ENCODE measurements around the gene ATCAY.
"Not testable (repeated sequence)": the region's sequence is repeated elsewhere in the genome, so short reads cannot be mapped to it uniquely, and the experiment has no call there.

GRCh38 chr19:3947316-3947933, 66.9 kb downstream of the ATCAY start:
- TF ChIP-seq CTCF (IDR thresholded peaks at IDR 0.05 in 4 of 5, conservative IDR thresholded peaks at IDR 0.05 in 1 of 5); POLR2A (IDR thresholded peaks at IDR 0.05): not testable (repeated sequence)

All from gastrocnemius medialis (tissue), 4 donors.